Naive thymus-derived CD4-positive, alpha-beta T cell (primary cell): ENCODE measurements around the gene PDZD2. TPM values are rescaled to one million over a fixed set of nuclear protein-coding genes. Genes with fewer than 3 reads are reported as not detected.

ENCODE experiments used
- ATAC-seq: fragments of 150-1000 bp; cut with Tn5 transposase; 2 replicates; pipeline ENCODE4 v1.10.0; 2021; ENCODE audit warnings: mild to moderate bottlenecking, moderate library complexity
- CTCF ChIA-PET: fragments of 350-600 bp; sonication (Branson Sonifier 250); formaldehyde crosslinking; loops from one replicate; lab custom pipeline; 2021; ENCODE audit warnings: antibody characterized with exemption; lab: Charles Lee
- POLR2A ChIA-PET: fragments of 350-600 bp; sonication (Branson Sonifier 250); formaldehyde crosslinking; loops from one replicate; lab custom pipeline; 2021; ENCODE audit warnings: antibody characterized with exemption, inconsistent platforms; lab: Charles Lee
- DNase-seq, 9 donors: peaks; one replicate each; pipeline versions ENCODE4 v3.0.0 to v3.0.0-alpha.2; 2020 to 2022; ENCODE audit warnings: mixed read lengths in 1 of 9
- H3K27ac ChIP-seq: one replicate; pipeline ENCODE4 v1.7.0; 2013; ENCODE audit warnings: mild to moderate bottlenecking, low read depth, low read length, moderate library complexity
- H3K27me3 ChIP-seq, 2 donors: one replicate each; pipeline ENCODE4 v1.7.0; 2013; ENCODE audit warnings: low read length in 2 of 2, mild to moderate bottlenecking in 2 of 2, moderate library complexity in 2 of 2; ENCODE audit not compliant: control insufficient read depth in 2 of 2, insufficient read depth in 2 of 2
- H3K36me3 ChIP-seq, 3 experiments: 1 replicate in 2 of 3; 2 replicates in 1 of 3; pipeline ENCODE4 v1.7.0; 2013; ENCODE audit warnings: low read length in 3 of 3, mild to moderate bottlenecking in 3 of 3, moderate library complexity in 1 of 3; ENCODE audit not compliant: insufficient read depth in 3 of 3, control insufficient read depth in 2 of 3
- H3K4me1 ChIP-seq, 2 donors: one replicate each; pipeline ENCODE4 v1.7.0; 2013; ENCODE audit warnings: low read length in 2 of 2, mild to moderate bottlenecking in 2 of 2, moderate library complexity in 1 of 2; ENCODE audit not compliant: control insufficient read depth in 2 of 2, insufficient read depth in 2 of 2
- H3K4me3 ChIP-seq: 2 replicates; pipeline ENCODE4 v1.7.0; 2013; ENCODE audit warnings: mild to moderate bottlenecking, low read length
- H3K9me3 ChIP-seq, 3 experiments: 1 replicate in 2 of 3; 2 replicates in 1 of 3; pipeline ENCODE4 v1.7.0; 2013; ENCODE audit warnings: low read length in 3 of 3; ENCODE audit not compliant: control insufficient read depth in 2 of 3
- H3K27ac Mint-ChIP-seq, 9 donors: one replicate each; pipeline ENCODE4 v1.8.0; 2020 to 2022; ENCODE audit warnings: mixed read lengths in 9 of 9, mild to moderate bottlenecking in 8 of 9, moderate library complexity in 5 of 9, inconsistent platforms in 2 of 9
- H3K27me3 Mint-ChIP-seq, 5 donors: one replicate each; pipeline ENCODE4 v1.8.0; 2021 to 2022; ENCODE audit warnings: mixed read lengths in 5 of 5, mild to moderate bottlenecking in 1 of 5
- H3K36me3 Mint-ChIP-seq, 5 donors: one replicate each; pipeline ENCODE4 v1.8.0; 2020 to 2022; ENCODE audit warnings: mixed read lengths in 5 of 5, mild to moderate bottlenecking in 3 of 5, inconsistent platforms in 1 of 5
- H3K4me1 Mint-ChIP-seq, 7 donors: one replicate each; pipeline ENCODE4 v1.8.0; 2020 to 2022; ENCODE audit warnings: mixed read lengths in 7 of 7, mild to moderate bottlenecking in 3 of 7, inconsistent platforms in 1 of 7
- H3K4me3 Mint-ChIP-seq, 10 donors: one replicate each; pipeline ENCODE4 v1.8.0; 2020 to 2022; ENCODE audit warnings: mild to moderate bottlenecking in 10 of 10, mixed read lengths in 10 of 10, moderate library complexity in 6 of 10, inconsistent platforms in 2 of 10
- H3K9me3 Mint-ChIP-seq, 11 donors: one replicate each; pipeline ENCODE4 v1.8.0; 2020 to 2022; ENCODE audit warnings: mixed read lengths in 11 of 11, mild to moderate bottlenecking in 4 of 11, inconsistent platforms in 1 of 11, moderate library complexity in 1 of 11
- intact Hi-C, 2 donors: fragments of 100-400 bp; cut with micrococcal nuclease; formaldehyde crosslinking; loops; one replicate each; pipeline ENCODE4 v1.15.1; 2023
- polyA plus RNA-seq, 2 donors: library from polyadenylated mRNA; unstranded; fragments of 300-500 nt; fragmentation: Illumina TruSeq; gene quantifications; one replicate each; pipeline ENCODE4 v1.2.3, GENCODE V29; 2021
- total RNA-seq, 6 experiments: library from RNA in 5 of 6; stranded (reverse) in 5 of 6; gene quantifications; 1 replicate in 5 of 6; 2 replicates in 1 of 6; pipeline ENCODE4 v1.2.3 and lab custom pipeline; 2021 to 2026

Gene PDZD2
- total and polyA plus RNA-seq, 7 experiments from 2014 or later: 1.1 to 2.7 (median 1.3) TPM; not detected in 1

DNA sequence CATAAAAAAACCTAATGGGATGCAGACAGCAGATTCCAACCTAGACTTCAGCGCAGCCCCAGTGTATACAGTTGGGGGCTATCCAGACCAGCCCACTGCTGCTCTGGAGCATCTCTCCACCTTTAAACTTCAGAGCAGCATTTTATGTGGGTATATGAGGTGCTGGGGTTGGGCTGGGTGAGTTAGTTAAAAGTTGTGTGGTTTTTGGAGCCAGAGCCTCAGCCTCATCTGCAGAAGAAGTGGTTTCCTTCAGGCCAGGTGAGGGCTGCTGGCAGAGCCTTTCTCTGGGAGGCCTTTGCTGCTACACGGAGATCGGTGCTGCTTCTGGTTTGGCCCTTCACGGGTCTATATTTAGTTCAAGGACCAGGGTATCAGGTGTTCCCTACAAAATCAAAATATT is 228.3 kb downstream of the PDZD2 start:
- H3K36me3 ChIP-seq: no peaks in the 10 kb centered on the region
- no peaks in the 10 kb centered on the region for H3K9me3 Mint-ChIP-seq
- H3K4me3 Mint-ChIP-seq: peak overlapping the region in 9 of 10 donors; percentile 60 to 92 (median 81)
- peak overlapping the region; percentile 46 for H3K27ac ChIP-seq
- H3K27me3 Mint-ChIP-seq: peaks cover 0 to 8% (median 0%) of the 10 kb centered on the region in 5 donors
- H3K9me3 ChIP-seq: no peaks in the 10 kb centered on the region
- DNase-seq: peak in 6 of 9 donors; percentile 46 to 70 (median 61)
- intact Hi-C loops: loop anchor here in 1 of 2 donors (5.0 kb wide), 1 partner anchor 40 kb away; no protein-coding TSS in a partner anchor
- peaks cover 2 to 90% (median 64%) of the 10 kb centered on the region in 7 donors for H3K4me1 Mint-ChIP-seq
- H3K36me3 Mint-ChIP-seq: peaks cover 0 to 4% (median 0%) of the 10 kb centered on the region in 5 donors
- POLR2A ChIA-PET: interaction anchor here (1.2 to 4.3 kb wide), 4 partner anchors 10 to 307 kb away, joined by 3 to 31 read pairs (median 4); partner anchors contain the start of gene GOLPH3
- H3K4me1 ChIP-seq: peaks cover 0 to 51% of the 10 kb centered on the region in 2 donors
- H3K4me3 ChIP-seq: peak overlapping the region; percentile 4
- H3K27ac Mint-ChIP-seq: peak overlapping the region in 8 of 9 donors; percentile 83 to 99 (median 96)
- peak; percentile 78 for ATAC-seq
- CTCF ChIA-PET: no interaction called here
- H3K27me3 ChIP-seq: no peaks in the 10 kb centered on the region

DNA sequence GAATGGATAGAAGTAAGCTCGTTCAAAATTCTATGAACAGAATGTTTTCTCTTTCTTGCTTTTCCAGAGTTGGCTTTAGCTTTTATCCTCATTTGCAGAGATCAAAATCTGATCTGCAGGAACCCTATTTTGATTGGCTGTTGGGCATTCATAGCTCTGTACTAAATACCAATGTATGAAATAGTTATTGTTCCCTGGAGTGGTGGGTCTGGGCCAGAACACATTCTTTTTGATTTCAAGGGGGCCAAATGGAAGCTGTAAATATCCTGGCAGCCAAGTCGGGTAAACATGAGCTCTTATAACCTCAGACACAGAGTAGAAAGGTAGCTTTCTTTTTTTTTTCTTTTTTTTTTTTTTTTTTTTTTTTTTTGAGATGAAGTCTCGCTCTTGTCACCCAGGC is 241.5 kb downstream of the PDZD2 start:
- ChIA-PET CTCF (no interaction called here), POLR2A (no interaction called here)
- no peaks in the 10 kb centered on the region for H3K9me3 ChIP-seq

GRCh38 chr5:31884896-31885295 is 246.0 kb downstream of the PDZD2 start:
- no peaks in the 10 kb centered on the region for H3K36me3 Mint-ChIP-seq

More for the DNA sequence above, 241.5 kb downstream of the PDZD2 start:
- Histone ChIP-seq H3K4me3 (no peak overlapping the region), H3K27me3 (no peaks in the 10 kb centered on the region), H3K27ac (no peak overlapping the region), H3K4me1 (no peaks in the 10 kb centered on the region), H3K36me3 (no peaks in the 10 kb centered on the region)
- Mint-ChIP-seq H3K9me3 (no peaks in the 10 kb centered on the region), H3K27me3 (no peaks in the 10 kb centered on the region), H3K36me3 (no peaks in the 10 kb centered on the region), H3K4me3 (no peak overlapping the region), H3K27ac (no peak overlapping the region), H3K4me1 (peaks cover 0 to 2% (median 0%) of the 10 kb centered on the region in 7 donors)
- intact Hi-C loops: no loop called here
- ATAC-seq (no peak), DNase-seq (no peak)

GRCh38 chr5:31886206-31886605 is 247.3 kb downstream of the PDZD2 start:
- POLR2A ChIA-PET: no interaction called here
- Histone ChIP-seq H3K27me3 (no peaks in the 10 kb centered on the region), H3K9me3 (no peaks in the 10 kb centered on the region), H3K4me1 (no peaks in the 10 kb centered on the region), H3K36me3 (no peaks in the 10 kb centered on the region), H3K4me3 (no peak overlapping the region), H3K27ac (no peak overlapping the region)
- H3K4me3 Mint-ChIP-seq: no peak overlapping the region
- H3K27me3 Mint-ChIP-seq: no peaks in the 10 kb centered on the region
- peak overlapping the region in 2 of 9 donors; percentile 4 to 8 for H3K27ac Mint-ChIP-seq
- no peak for DNase-seq
- peaks cover 0 to 10% (median 4%) of the 10 kb centered on the region in 7 donors for H3K4me1 Mint-ChIP-seq
- no peaks in the 10 kb centered on the region for H3K9me3 Mint-ChIP-seq
- CTCF ChIA-PET: no interaction called here
- ATAC-seq: no peak
- intact Hi-C loops: no loop called here
- H3K36me3 Mint-ChIP-seq: no peaks in the 10 kb centered on the region

More at GRCh38 chr5:31884896-31885295, 246.0 kb downstream of the PDZD2 start:
- Histone ChIP-seq H3K4me3 (no peak overlapping the region), H3K27ac (no peak overlapping the region), H3K9me3 (no peaks in the 10 kb centered on the region), H3K36me3 (no peaks in the 10 kb centered on the region), H3K4me1 (no peaks in the 10 kb centered on the region), H3K27me3 (no peaks in the 10 kb centered on the region)
- Mint-ChIP-seq H3K27ac (no peak overlapping the region), H3K4me1 (peaks cover 0 to 10% (median 4%) of the 10 kb centered on the region in 7 donors), H3K4me3 (no peak overlapping the region), H3K9me3 (no peaks in the 10 kb centered on the region), H3K27me3 (no peaks in the 10 kb centered on the region)
- ChIA-PET POLR2A (no interaction called here), CTCF (no interaction called here)
- intact Hi-C loops: no loop called here
- no peak for ATAC-seq
- no peak for DNase-seq

- Histone ChIP-seq H3K4me1 (no peaks in the 10 kb centered on the region), H3K36me3 (no peaks in the 10 kb centered on the region), H3K9me3 (no peaks in the 10 kb centered on the region), H3K27ac (no peak overlapping the region), H3K4me3 (no peak overlapping the region), H3K27me3 (no peaks in the 10 kb centered on the region)
- ChIA-PET CTCF (no interaction called here), POLR2A (no interaction called here)
- Mint-ChIP-seq H3K4me1 (peaks cover 0 to 10% (median 4%) of the 10 kb centered on the region in 7 donors), H3K27ac (no peak overlapping the region), H3K9me3 (no peaks in the 10 kb centered on the region), H3K4me3 (peak overlapping the region in 1 of 10 donors; percentile 43), H3K27me3 (no peaks in the 10 kb centered on the region), H3K36me3 (no peaks in the 10 kb centered on the region)
- no peak for DNase-seq
- intact Hi-C loops: no loop called here
- no peak for ATAC-seq
Observed at GRCh38 chr5:31887556-31887955, 248.6 kb downstream of the PDZD2 start.

GRCh38 chr5:31888564-31888963 is 249.6 kb downstream of the PDZD2 start:
- ChIA-PET POLR2A (no interaction called here), CTCF (interaction anchor here (1.6 kb wide), 1 partner anchor 188 kb away, joined by 3 read pairs; no protein-coding TSS in a partner anchor)
- Histone ChIP-seq H3K9me3 (no peaks in the 10 kb centered on the region), H3K27me3 (no peaks in the 10 kb centered on the region), H3K36me3 (no peaks in the 10 kb centered on the region), H3K4me3 (no peak overlapping the region), H3K4me1 (no peaks in the 10 kb centered on the region), H3K27ac (no peak overlapping the region)
- Mint-ChIP-seq H3K36me3 (no peaks in the 10 kb centered on the region), H3K9me3 (peaks cover 0 to 1% (median 0%) of the 10 kb centered on the region in 11 donors), H3K4me3 (no peak overlapping the region), H3K27ac (no peak overlapping the region), H3K27me3 (no peaks in the 10 kb centered on the region), H3K4me1 (peaks cover 0 to 10% (median 4%) of the 10 kb centered on the region in 7 donors)
- no peak for ATAC-seq
- DNase-seq: no peak
- intact Hi-C loops: no loop called here

- Histone ChIP-seq H3K36me3 (no peaks in the 10 kb centered on the region), H3K27ac (no peak overlapping the region), H3K4me1 (no peaks in the 10 kb centered on the region), H3K27me3 (no peaks in the 10 kb centered on the region), H3K4me3 (no peak overlapping the region), H3K9me3 (no peaks in the 10 kb centered on the region)
- Mint-ChIP-seq H3K4me3 (no peak overlapping the region), H3K9me3 (peaks cover 0 to 1% (median 0%) of the 10 kb centered on the region in 11 donors), H3K36me3 (no peaks in the 10 kb centered on the region), H3K4me1 (peaks cover 0 to 10% (median 4%) of the 10 kb centered on the region in 7 donors), H3K27ac (no peak overlapping the region), H3K27me3 (no peaks in the 10 kb centered on the region)
- ChIA-PET CTCF (interaction anchor here (1.6 kb wide), 1 partner anchor 187 kb away, joined by 3 read pairs; no protein-coding TSS in a partner anchor), POLR2A (no interaction called here)
- DNase-seq (no peak), ATAC-seq (no peak)
- intact Hi-C loops: no loop called here
Observed at GRCh38 chr5:31889001-31889561, 250.2 kb downstream of the PDZD2 start.
